ENCODE results near the gene SLC16A4.

- TF ChIP-seq GATA2 (IDR thresholded peaks at IDR 0.05; ENCODE audit: low read depth, low read length) (no peak), GATA3 (IDR thresholded peaks at IDR 0.05; ENCODE audit: low read depth, low read length) (no peak)
Observed at GRCh38 chr1:110390096-110390495, 730 bp downstream of the SLC16A4 start.

All from SH-SY5Y (cell line).